ENCODE data around the gene SATB2. TPM values are rescaled to one million over a fixed set of nuclear protein-coding genes. Genes with fewer than 3 reads are reported as not detected.

Gene SATB2
- total RNA-seq, 1 experiment from 2014 or later: 11.2 TPM

DNA sequence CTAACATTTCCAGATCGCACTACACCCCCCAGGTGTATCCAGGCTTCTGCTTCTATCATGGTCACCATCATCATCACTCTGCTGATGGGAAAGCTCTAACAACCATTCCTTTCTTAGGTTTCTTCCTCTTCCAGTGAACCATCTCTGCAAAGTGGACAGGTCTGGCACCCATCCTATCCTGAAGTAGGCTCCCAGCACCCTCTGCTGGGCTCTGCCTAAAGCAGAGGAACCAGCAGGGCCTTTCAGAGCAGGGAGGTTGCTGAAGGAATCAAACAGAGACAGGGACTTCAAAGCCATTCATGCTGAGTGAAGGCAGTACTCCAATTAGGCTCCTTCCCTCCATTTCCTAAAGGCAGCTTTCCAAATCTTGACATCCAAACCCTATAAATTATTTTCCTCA, 27.2 kb upstream of the SATB2 start:
- DNase-seq: peak; percentile 19
- no peaks in the 10 kb centered on the region for H3K27me3 Mint-ChIP-seq (ENCODE audit: unreplicated experiment)
- intact Hi-C loops (cut with micrococcal nuclease; ENCODE audit: unreplicated experiment): loop anchor here (1.0 to 10.0 kb wide), 3 partner anchors 460 to 1113 kb away; no protein-coding TSS in a partner anchor
- H3K4me3 Mint-ChIP-seq (ENCODE audit: low read depth, unreplicated experiment): no peak overlapping the region
- no peaks in the 10 kb centered on the region for H3K9me3 Mint-ChIP-seq (ENCODE audit: low read depth, unreplicated experiment)
- no peaks in the 10 kb centered on the region for H3K36me3 Mint-ChIP-seq (ENCODE audit: insufficient read depth, unreplicated experiment)
- no TSS peak for BruUV-seq (replicated peaks)
- no peaks in the 10 kb centered on the region for H3K4me1 Mint-ChIP-seq (ENCODE audit: low read depth, unreplicated experiment)
- CTCF ChIA-PET: interaction anchor here (1.1 to 1.3 kb wide), 2 partner anchors 827 to 1170 kb away, joined by 3 read pairs; no protein-coding TSS in a partner anchor
- TF ChIP-seq, protein P1, sequence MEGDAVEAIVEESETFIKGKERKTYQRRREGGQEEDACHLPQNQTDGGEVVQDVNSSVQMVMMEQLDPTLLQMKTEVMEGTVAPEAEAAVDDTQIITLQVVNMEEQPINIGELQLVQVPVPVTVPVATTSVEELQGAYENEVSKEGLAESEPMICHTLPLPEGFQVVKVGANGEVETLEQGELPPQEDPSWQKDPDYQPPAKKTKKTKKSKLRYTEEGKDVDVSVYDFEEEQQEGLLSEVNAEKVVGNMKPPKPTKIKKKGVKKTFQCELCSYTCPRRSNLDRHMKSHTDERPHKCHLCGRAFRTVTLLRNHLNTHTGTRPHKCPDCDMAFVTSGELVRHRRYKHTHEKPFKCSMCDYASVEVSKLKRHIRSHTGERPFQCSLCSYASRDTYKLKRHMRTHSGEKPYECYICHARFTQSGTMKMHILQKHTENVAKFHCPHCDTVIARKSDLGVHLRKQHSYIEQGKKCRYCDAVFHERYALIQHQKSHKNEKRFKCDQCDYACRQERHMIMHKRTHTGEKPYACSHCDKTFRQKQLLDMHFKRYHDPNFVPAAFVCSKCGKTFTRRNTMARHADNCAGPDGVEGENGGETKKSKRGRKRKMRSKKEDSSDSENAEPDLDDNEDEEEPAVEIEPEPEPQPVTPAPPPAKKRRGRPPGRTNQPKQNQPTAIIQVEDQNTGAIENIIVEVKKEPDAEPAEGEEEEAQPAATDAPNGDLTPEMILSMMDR (IDR thresholded peaks at IDR 0.05; ENCODE audit: unreplicated experiment): no peak
- H3K27ac Mint-ChIP-seq (ENCODE audit: unreplicated experiment): no peak overlapping the region

DNA sequence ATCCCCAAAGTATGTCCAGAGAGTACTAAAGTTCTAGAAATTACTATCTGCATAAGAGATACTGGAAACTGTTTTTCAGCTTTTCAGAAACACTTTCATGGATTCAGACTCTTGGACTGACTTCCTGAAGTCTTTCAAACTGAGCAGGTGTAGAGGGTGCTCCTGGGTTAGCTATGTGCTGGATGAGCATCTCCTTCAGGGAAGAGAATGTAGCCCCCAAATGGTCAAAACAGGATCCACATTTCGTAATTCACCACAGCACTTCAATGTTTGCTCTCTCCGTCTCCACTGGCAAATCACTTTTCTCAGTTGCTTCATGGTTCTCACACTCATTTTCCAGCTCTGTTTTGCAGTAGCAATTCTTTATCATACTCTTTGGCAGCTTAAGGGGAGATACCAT, 23.2 kb upstream of the SATB2 start:
- intact Hi-C loops (cut with micrococcal nuclease; ENCODE audit: unreplicated experiment): loop anchor here (10.0 kb wide), 1 partner anchor 456 kb away; no protein-coding TSS in a partner anchor
- no peak for DNase-seq
- Mint-ChIP-seq H3K4me3 (ENCODE audit: low read depth, unreplicated experiment) (no peak overlapping the region), H3K9me3 (ENCODE audit: low read depth, unreplicated experiment) (no peaks in the 10 kb centered on the region), H3K27ac (ENCODE audit: unreplicated experiment) (no peak overlapping the region), H3K36me3 (ENCODE audit: insufficient read depth, unreplicated experiment) (no peaks in the 10 kb centered on the region), H3K4me1 (ENCODE audit: low read depth, unreplicated experiment) (no peaks in the 10 kb centered on the region), H3K27me3 (ENCODE audit: unreplicated experiment) (no peaks in the 10 kb centered on the region)
- no TSS peak for BruUV-seq (replicated peaks)
- TF ChIP-seq, protein P1 (IDR thresholded peaks at IDR 0.05; ENCODE audit: unreplicated experiment): no peak
- CTCF ChIA-PET: no interaction called here

DNA sequence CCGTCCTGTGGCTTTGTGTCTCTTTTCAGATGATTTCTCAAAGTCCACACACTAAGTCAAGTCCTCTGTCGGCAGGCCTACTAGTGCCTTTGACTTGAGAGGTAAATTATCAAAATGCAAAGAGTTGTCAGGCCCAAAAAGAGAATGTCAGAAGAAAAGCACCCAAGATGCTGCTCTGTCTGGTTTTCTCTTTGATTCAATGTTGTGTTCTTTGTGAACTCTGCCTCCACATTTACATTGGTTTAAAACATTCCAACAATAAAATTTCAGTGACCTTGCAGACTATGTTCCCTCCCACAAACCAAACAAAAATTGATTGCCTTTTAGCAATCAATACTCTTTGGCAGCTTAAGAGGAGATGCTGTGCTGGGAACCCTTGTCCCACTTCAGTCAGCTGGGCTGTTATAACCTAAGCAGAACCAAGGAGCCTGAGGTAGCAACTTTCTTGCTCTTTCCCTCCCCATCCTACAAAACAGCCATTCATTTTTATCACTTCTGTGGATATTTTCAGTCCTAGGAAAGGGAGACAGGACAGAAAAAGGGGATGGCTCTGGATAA, 19.6 kb upstream of the SATB2 start:
- Mint-ChIP-seq H3K4me3 (ENCODE audit: low read depth, unreplicated experiment) (no peak overlapping the region), H3K27me3 (ENCODE audit: unreplicated experiment) (peaks cover 12% of the 10 kb centered on the region), H3K4me1 (ENCODE audit: low read depth, unreplicated experiment) (no peaks in the 10 kb centered on the region), H3K9me3 (ENCODE audit: low read depth, unreplicated experiment) (no peaks in the 10 kb centered on the region), H3K36me3 (ENCODE audit: insufficient read depth, unreplicated experiment) (no peaks in the 10 kb centered on the region), H3K27ac (ENCODE audit: unreplicated experiment) (no peak overlapping the region)
- no peak for DNase-seq
- no TSS peak for BruUV-seq (replicated peaks)
- CTCF ChIA-PET: interaction anchor here (0.7 to 1.2 kb wide), 3 partner anchors 11 to 820 kb away, joined by 3 to 4 read pairs (median 3); no protein-coding TSS in a partner anchor
- TF ChIP-seq, protein P1 (IDR thresholded peaks at IDR 0.05; ENCODE audit: unreplicated experiment): no peak
- intact Hi-C loops (cut with micrococcal nuclease; ENCODE audit: unreplicated experiment): no loop called here

DNA sequence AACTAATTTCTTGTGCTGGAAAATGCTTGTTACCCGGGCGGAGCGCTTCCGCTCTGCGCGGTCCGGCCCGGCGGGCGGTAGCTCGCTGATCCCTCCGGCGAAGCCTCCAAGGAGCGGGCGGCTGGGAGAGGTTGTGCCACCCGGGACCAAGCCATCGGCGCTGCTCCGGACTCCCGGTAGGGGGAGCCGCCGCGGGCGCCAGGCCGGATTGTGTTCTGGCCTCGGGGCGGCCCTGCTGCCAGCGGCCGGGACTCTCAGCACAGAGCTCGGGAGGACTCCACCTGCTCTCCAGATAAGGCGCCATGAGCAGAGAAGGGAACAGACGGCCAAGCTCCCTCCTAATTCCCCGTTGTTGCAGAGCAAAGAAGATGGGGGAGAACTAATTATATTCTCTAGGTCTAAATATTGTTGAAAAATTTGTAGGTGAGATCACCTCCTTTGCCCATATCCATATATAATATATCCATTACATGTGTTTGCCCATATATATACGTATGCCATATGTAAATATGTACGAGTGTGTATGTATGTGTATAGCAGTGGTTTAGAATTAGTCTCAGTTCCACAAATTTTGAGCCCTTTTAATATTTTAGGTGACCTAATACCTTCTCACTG, 13.8 kb upstream of the SATB2 start:
- no peak overlapping the region for H3K4me3 Mint-ChIP-seq (ENCODE audit: low read depth, unreplicated experiment)
- CTCF ChIA-PET: interaction anchor here (1.4 kb wide), 1 partner anchor 11 kb away, joined by 4 read pairs; no protein-coding TSS in a partner anchor
- DNase-seq: peak; percentile 51
- H3K4me1 Mint-ChIP-seq (ENCODE audit: low read depth, unreplicated experiment): no peaks in the 10 kb centered on the region
- intact Hi-C loops (cut with micrococcal nuclease; ENCODE audit: unreplicated experiment): no loop called here
- H3K36me3 Mint-ChIP-seq (ENCODE audit: insufficient read depth, unreplicated experiment): no peaks in the 10 kb centered on the region
- TF ChIP-seq, protein P1 (IDR thresholded peaks at IDR 0.05; ENCODE audit: unreplicated experiment): peak; percentile 53
- no peak overlapping the region for H3K27ac Mint-ChIP-seq (ENCODE audit: unreplicated experiment)
- H3K27me3 Mint-ChIP-seq (ENCODE audit: unreplicated experiment): peaks cover 21% of the 10 kb centered on the region
- no TSS peak for BruUV-seq (replicated peaks)
- no peaks in the 10 kb centered on the region for H3K9me3 Mint-ChIP-seq (ENCODE audit: low read depth, unreplicated experiment)

Measured in Calu3 (cell line).